NCI-H2029 (cell line): ENCODE measurements around the gene ARF1.
A peak's percentile ranks its signal among the peaks of the same experiment; 100 is the strongest.

Source experiments
- DNase-seq: peaks from one replicate; lab custom pipeline; 2025; lab: John Stamatoyannopoulos, UW

The ARF1 gene

DNA sequence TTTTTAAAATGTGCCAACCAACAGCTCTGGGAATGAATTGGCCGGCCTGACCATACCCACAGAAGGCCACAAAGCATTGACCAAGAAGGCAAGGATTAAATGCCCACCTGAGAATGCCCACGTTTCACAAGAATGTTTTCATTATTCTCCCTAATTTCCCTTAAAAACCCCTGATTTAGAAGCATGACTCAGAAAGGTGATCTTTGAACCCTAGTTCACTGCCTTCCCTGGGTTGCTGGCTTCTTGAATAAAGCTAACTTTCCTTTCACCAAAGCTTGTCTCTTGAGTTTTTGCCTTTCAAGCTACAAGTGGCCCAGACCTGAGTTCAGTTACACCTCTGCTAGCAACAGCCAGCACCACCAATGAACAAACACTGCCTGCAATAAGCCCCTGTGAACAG lies 41.0 kb downstream of the ARF1 start:
- no peak for DNase-seq

GRCh38 chr1:228125185-228125584 lies 42.7 kb downstream of the ARF1 start:
- DNase-seq = no peak

DNA sequence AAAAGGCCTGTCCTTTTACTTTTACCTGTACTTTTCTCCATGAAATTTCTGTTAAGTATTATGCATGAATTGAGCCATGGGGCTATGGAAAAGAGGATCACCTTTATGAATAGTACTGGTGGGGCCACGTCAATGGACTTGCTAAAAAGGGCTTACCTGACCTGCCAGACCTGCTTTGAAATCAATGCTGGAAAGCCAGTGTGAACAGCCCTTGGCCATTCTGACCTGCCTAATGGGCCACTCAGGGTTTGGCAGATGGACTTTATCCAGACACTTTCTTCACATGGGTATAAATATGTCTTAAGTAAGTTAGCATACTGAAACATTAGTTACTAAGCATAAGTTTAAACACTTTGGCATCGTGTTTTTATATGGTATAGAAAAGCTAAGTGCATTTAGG lies 49.3 kb downstream of the ARF1 start:
- no peak for DNase-seq

GRCh38 chr1:228134591-228134990 lies 52.1 kb downstream of the ARF1 start:
- DNase-seq = no peak

DNA sequence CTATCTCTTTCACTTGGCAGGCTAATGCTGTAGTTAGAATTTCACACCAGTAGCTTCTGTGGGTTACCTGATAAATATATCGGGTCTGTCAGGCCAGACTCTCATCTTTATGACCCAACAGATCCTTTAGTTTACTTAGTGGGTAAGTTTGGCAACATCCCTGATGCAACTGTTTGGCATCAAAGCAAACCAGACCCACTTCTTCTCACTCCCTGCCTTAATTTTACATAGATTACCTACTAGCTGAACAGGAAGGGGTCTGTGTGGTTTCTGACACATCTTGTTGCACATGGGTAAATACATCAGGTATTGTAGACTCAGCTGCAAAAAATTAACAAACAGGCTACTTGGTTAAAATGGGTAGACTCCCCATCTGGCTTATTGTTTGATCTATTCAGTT lies 54.4 kb downstream of the ARF1 start:
- DNase-seq = no peak

DNA sequence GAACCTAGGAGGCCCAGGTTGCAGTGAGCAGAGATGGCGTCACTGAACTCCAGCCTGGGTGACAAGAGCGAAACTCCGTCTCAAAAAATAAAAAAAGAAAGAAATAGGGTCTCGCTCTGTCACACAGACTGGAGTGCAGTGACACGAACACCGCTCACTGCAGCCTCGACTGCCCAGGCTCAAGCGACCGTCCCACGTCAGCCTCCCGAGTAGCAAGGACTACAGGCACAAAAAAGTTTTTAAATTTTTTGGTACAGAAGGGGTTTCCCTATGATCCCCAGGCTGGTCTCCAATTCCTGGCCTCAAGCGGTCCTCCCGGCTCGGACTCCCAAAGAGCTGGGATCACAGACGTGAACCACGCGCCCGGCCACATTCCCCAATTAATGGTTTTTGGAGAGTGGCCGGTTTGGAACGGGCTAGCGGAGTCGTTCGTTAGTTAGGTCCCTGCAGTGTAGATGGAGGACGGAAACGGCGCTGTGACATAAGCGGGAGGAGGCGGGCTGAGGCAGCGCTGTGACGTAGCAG lies 57.0 kb downstream of the ARF1 start:
- no peak for DNase-seq

DNA sequence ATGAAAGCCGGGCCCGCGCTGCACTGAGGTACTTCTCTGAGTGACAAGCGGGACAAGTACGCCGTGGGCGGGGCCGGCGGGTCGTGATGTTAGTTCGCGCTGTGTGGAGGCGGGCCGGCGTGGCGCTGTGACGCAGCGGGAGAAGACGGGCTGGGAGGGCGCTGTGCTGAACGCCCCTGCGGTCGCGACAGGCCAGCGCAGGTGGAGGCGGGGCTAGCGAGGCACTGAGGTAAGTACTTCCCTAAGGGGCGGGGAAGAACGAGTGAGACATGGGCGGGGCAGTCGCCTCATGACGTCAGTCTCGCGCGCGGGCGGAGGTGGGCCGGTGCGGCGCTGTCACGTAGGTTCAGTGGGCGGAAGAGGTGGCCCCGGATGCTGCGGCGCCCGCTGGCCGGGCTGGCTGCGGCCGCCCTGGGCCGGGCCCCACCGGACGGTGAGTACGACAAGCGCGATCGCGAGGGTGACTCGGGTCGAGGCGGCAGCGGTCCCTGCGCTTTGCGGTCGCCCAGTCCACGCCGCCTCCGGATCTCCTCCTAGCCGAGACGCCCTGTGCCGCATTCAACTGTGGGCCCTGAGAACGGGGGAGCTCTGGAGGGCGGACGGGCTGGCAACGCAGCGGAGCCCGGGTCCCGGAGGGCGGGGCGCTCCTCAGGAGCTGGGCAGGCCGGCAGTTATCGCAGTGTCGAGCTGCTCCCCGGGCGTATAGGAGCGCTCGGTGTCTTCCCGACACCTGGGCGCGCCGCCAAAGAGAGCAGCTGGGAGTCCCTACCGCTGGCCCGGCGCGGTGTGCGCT lies 57.6 kb downstream of the ARF1 start, which contains the start of gene GUK1:
Gene GUK1, plus strand, starts transcription at position 349 of the 793 bp plus-strand sequence. Its CDS starts 24 bp downstream, at position 373.
- peak; percentile 97 for DNase-seq

GRCh38 chr1:228140724-228141225 lies 58.3 kb downstream of the ARF1 start:
- DNase-seq = no peak

DNA sequence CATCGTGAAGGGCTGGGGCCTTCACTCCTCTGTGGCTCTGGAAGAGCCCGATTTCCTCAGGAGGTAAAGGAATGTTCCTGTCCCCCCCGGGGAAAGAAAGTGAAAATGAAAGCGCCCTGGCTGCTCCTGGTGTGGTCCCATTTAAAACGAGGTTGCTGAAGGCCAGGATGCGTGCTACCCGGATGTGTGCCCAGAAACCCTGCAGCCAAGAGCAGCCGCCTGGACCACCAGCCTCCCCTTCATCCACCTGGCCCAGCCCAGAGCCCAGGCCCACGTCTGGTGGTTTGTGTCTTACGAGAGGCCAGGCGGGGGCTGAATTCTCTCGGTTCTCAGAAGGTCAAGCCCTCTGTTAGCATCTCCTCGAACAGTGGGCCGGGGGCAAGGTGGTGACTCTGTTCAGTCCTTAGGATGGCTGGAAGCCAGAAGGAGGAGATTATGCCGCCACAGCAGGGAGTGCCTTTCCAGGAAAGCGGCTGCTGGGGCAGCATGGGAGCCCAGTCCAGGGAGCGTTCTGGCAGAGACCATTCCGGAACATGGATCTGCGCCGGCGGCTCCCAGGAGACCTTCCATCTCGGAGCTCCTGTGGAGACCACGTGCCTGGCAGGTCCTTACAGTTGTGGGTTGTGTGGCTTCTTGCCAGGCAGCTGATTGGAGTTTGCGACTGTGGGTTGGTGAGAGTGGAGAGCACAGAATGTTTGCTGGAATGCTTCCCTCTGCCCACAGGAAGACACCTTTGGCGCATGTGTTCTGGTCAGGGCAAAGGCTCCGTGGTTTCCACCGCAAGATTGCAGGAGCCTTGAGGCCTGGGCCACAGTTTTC lies 58.9 kb downstream of the ARF1 start:
- no peak for DNase-seq

DNA sequence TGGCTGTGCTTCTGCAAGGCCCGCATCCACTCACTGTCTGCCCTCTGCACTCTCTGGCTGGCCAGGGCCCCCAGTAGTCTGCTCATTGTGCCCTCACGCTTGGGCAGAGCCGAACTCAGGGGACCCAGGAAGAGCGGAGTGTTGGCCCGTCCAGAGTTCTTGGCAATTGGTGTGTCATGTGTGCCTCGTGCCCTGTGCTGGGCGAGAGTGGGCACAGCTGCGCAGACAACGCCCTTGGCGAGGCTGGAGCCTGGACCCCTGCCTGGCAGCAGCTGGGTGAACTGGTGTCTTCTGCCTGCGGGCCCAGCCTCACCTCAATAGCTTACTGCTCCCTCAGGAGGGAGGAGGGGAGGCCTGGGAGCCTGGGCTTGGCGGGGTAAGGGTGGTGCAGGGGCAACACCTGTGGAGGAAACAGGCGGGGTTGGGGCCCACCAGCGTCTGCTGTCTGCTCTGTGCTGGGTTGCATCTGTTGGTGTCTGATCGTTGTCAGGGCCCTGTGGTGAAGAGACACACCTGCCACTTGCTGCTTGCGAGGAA lies 59.7 kb downstream of the ARF1 start:
- DNase-seq = no peak

DNA sequence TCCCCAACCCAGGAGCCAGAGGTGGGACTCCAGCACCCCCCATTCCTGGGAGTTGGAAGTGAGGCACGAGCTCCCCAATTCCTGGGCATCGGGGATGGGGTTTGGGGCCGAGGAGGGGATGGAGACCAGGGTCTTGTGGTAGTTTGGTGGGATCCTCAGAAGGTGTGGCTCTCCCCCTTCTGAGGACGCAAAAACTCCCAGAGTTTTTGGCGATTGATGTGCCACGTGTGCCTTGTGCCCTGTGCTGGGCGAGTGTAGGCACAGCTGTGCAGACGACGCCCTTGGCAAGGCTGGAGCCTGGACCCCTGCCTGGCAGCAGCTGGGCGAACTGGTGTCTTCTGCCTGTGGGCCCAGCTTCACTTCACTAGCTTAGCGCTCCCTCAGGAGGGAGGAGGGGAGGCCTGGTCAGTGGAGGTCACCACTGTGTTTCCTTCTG lies 60.2 kb downstream of the ARF1 start:
- DNase-seq = no peak

- DNase-seq = no peak
These were observed 61.1 kb downstream of the ARF1 start for GRCh38 chr1:228143480-228144192.

DNA sequence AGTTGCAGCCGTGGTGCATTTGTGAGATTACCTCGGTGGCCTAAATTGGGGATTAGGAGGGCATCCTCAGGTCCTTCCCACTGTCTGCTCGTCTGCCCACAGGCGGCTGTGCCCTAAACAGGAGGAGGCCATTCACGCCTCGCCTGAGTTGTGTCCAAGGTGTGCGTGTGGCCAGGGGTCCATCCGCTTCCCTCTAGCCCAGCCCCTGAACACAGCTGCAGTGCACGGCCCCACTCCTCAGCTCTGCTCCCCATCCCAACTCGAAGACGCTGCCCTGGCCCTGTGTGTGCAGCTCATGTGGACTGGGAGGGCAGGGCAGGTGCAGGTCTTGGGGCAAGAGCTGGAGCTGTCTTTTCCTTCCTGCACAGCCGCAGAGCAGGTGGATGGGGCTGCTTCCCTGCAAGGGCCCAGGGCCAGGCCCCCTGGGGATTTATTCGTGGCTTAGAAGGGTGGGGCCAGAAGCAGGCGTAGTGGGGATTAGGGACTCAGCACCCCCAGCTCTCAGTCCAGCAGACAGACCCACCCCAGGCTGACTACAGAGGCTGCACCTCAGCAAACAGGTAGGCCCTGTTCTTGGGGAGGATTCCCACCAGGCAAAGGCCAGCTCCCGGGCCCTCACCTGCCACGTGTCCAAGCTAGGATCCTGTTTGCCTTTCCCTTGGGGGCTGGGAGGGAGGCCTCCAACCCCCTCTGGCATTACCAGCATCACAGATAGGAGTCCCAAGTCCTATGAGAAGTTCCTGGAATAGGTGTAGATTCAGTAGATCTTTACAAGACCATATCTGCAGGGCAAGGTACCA lies 61.9 kb downstream of the ARF1 start:
- no peak for DNase-seq

DNA sequence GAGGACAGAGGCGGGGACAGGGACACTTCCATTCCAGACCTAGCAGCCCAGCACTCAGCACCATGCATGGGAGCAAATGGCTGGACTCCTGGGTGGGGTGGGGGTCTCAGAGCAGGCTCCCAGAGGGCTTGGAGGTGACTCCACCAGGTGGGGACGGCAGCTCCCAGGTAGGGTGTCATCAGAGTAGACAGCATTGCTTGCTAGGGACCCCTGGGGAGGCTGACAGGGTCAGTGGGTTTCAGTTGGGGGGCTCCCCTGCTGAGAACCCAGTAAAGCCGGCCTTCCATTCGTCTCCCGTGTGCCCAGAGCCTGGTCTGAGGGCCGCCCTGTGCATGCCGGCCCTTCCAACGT lies 62.5 kb downstream of the ARF1 start:
- DNase-seq = no peak

DNA sequence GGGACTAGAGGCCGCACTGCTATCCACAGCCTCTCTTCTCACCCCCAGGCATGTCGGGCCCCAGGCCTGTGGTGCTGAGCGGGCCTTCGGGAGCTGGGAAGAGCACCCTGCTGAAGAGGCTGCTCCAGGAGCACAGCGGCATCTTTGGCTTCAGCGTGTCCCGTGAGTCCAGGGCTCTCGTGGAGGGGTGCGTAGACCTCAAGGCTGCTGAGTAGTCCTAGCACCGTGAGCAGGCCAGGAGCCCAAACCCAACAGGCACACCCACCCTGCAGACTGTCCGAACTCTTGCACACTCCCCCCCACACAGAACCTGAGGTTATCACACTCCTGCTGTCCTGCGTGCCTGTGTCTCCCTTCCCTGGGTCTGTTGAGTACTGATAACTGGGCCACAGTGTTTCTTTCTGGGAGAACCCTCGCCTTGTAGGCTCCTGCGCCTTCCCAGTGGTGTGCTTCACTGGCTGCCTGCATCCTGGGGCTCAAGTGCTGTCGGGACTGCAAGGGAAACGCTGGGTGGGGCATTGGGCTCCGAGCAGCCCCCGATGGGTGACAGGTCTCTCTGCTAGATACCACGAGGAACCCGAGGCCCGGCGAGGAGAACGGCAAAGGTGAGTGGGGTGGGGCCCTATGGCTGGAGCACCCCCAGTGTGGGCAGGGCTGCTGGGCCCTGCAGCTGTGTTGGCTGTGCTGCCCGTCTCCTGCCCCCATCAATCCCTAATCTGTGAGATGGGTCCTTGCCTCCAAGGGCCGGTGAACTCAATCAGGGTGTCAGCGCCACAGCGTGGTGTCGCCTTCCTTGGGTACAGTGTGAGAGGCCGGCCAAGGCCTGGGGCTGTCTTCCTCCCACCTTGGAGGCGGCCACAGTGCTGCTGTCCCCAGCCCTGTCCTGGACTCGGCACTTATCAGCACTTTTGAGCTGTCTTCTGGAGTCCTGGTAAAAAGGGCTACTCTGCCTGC lies 63.2 kb downstream of the ARF1 start:
- no peak for DNase-seq

DNA sequence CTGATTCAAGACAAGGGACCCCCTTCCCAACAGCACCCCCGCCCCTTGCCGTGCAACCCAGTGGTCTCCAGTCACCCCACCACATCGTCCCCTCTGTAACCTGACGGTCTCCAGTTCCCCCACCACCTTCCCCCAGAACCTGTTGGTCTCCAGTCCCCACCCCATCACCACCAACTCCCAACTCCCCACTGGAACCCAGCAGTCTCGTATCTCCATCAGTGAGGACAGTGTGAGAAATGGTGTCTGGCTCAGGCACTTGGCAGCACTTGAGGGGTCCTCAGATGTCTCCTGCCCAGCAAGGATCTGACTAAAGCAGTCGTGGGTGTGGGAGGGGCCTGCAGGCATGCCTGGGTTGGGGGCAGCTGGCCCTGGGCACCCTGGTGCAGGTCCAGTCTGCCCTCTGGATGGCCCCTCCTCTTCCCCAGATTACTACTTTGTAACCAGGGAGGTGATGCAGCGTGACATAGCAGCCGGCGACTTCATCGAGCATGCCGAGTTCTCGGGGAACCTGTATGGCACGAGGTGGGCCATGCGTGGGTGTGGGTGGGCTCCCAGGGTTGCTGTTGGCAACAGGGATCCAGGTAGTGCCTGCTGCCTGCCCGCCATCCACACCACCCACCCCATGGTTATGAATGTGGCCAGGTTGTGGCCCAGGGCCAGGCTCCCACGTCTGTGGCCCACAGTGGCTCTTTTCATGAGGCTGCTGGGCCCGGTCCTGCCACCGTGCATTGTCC lies 64.1 kb downstream of the ARF1 start:
- no peak for DNase-seq

DNA sequence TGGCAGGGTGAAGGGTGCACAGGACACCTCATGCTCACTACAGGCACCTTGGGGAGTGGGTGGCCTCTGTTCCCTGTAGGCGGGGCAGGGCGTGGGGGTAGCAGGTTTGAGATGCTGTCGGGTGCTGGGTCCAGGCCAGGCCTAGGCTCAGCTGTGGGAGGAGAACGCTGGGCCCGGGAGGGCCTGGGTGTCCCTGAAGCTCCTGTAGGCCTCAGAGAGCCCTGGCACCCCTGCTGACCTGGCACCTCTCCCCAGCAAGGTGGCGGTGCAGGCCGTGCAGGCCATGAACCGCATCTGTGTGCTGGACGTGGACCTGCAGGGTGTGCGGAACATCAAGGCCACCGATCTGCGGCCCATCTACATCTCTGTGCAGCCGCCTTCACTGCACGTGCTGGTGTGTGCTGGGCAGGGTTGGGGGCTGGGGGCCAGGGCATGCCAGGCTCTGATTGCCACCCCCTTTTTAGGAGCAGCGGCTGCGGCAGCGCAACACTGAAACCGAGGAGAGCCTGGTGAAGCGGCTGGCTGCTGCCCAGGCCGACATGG lies 64.7 kb downstream of the ARF1 start:
- DNase-seq = no peak

DNA sequence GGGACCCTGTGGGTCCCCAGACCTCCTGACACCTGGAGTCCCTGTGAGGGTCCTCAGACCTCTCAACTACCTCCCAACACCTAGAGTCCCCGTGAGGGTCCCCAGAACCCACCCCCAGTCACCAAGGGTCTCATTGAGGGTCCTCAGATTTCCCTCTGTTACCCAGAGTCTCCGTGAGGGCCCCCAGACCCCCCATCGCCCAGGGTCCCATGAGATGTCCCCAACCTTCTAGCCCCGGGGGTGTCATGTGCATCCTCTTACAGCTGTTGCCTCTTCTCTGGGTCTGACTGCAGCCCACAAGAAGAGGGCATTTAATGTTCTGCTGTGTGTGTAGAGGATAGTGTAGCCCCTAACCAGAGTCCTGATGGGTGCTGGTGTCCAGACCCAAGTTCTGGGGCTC lies 65.3 kb downstream of the ARF1 start:
- no peak for DNase-seq
